Spinal cord (tissue), 10 donors: Measurements from ENCODE around the gene DDB1. TPM values are rescaled to one million over a fixed set of nuclear protein-coding genes. Genes with fewer than 3 reads are reported as not detected.

Source experiments
- DNase-seq, 6 donors: peaks; one replicate each; pipeline versions ENCODE4 v3.0.0 to v3.0.0-alpha.2; 2013 to 2015; ENCODE audit warnings: low spot score in 6 of 6, low read depth in 4 of 6
- H3K27ac ChIP-seq: one replicate; pipeline ENCODE4 v1.5.1; 2013; ENCODE audit warnings: low read depth, low read length, control low read depth
- H3K27me3 ChIP-seq: one replicate; pipeline ENCODE4 v1.6.1; 2013; ENCODE audit warnings: low read length; ENCODE audit not compliant: control insufficient read depth, insufficient read depth
- H3K36me3 ChIP-seq: one replicate; pipeline ENCODE4 v1.6.1; 2013; ENCODE audit warnings: low read length; ENCODE audit not compliant: control insufficient read depth, insufficient read depth
- H3K4me1 ChIP-seq: one replicate; pipeline ENCODE4 v1.6.1; 2013; ENCODE audit warnings: low read length; ENCODE audit not compliant: control insufficient read depth, insufficient read depth
- H3K4me3 ChIP-seq: one replicate; pipeline ENCODE4 v1.5.1; 2013; ENCODE audit warnings: low read depth, low read length, control low read depth
- H3K9me3 ChIP-seq: one replicate; pipeline ENCODE4 v1.6.1; 2013; ENCODE audit warnings: low read length; ENCODE audit not compliant: control insufficient read depth, insufficient read depth
- WGBS: methylation state at CpG from one replicate; pipeline ENCODE4 v1.1.5; 2013; ENCODE audit warnings: missing lambda C conversion rate; ENCODE audit not compliant: insufficient coverage; 5-methylcytosine and 5-hydroxymethylcytosine counted together
- polyA plus RNA-seq, 2 donors: library from polyadenylated mRNA; unstranded; fragments of 120-200 nt; gene quantifications; one replicate each; pipeline ENCODE4 v1.2.1, GENCODE V29; 2013; ENCODE audit not compliant: insufficient read length in 2 of 2
- total RNA-seq, 2 donors: library from RNA; depleted of rRNA in 1 of 2; stranded (reverse); fragments of 120-200 nt in 1 of 2; fragments of >200 nt in 1 of 2; gene quantifications; one replicate each; pipeline versions ENCODE4 v1.2.3 to v1.2.4, GENCODE V29; 2013 to 2014
- donor health status: healthy.

DDB1 gene
- total and polyA plus RNA-seq, 4 donors: 162 to 254 (median 177) TPM

DNA sequence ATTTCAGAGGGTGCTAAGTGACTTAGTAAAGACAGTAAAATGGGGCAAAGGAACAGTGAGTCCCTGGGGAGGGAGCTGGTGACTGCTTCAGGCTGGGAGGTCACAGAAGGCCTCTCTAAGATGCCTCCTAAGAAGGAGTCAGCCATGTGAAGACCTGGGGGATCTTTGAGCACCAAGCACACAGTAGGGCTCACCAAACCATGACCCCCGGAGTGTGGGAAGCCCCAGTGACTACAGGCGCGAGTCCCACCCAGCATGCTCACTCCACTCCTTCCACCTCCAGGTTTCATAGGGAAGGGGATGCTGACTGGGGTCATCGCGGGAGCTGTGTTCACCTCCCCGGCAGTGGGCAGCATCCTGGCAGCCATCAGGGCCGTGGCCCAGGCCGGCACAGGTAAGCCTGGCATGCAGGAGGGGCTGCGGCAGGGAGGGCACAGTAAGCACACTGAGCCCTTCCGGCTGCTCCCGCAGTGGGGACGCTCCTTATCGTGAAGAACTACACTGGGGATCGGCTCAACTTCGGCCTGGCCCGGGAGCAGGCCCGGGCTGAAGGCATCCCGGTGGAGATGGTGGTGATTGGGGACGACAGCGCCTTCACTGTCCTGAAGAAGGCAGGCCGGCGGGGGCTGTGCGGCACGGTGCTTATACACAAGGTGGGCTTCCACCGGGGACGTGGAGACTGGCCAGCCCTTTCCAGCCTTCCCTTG, 6.0 kb upstream of the DDB1 start:
- H3K9me3 ChIP-seq: no peaks in the 10 kb centered on the region
- no peak overlapping the region for H3K4me3 ChIP-seq
- no peak overlapping the region for H3K27ac ChIP-seq
- H3K27me3 ChIP-seq: no peaks in the 10 kb centered on the region
- peaks cover 38% of the 10 kb centered on the region for H3K36me3 ChIP-seq
- WGBS: 95% methylated on average over 23 of the region's 26 CpGs
- no peak for DNase-seq
- H3K4me1 ChIP-seq: peaks cover 14% of the 10 kb centered on the region

DNA sequence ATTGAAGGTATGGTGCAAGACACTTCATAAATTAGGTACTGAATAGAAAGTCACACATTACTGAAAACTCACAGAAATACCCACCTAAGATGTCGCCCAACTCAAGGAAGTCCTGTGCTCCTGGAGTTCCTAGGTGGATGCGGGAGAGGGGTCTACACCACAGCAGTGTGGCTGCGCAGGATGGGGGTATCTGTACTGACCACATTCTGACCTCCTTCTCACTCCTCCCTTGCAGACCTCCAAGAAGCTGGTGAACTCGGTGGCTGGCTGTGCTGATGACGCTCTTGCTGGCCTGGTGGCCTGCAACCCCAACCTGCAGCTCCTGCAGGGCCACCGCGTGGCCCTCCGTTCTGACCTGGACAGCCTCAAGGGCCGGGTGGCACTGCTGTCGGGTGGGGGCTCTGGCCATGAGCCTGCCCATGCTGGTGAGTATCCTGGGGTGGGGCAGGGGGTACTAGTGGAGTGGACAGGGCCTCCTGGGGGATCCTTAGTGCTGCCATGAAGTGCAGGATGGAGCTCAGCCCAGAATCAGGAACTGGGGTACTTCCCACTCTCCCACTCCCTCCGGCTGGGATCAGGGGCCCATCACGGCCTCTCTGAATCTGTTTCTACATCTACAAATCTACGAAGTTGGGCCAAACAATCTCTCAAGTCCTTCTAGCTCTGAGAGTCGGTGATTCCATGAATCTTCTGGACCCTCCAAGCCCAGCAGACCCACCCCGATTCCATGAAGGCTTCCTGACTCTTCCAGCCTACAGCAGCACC, 5.0 kb upstream of the DDB1 start:
- Histone ChIP-seq H3K27ac (no peak overlapping the region), H3K36me3 (peaks cover 29% of the 10 kb centered on the region), H3K27me3 (no peaks in the 10 kb centered on the region), H3K4me3 (no peak overlapping the region), H3K4me1 (peaks cover 21% of the 10 kb centered on the region), H3K9me3 (no peaks in the 10 kb centered on the region)
- no peak for DNase-seq
- 92% methylated on average over 15 of the region's 15 CpGs for WGBS

DNA sequence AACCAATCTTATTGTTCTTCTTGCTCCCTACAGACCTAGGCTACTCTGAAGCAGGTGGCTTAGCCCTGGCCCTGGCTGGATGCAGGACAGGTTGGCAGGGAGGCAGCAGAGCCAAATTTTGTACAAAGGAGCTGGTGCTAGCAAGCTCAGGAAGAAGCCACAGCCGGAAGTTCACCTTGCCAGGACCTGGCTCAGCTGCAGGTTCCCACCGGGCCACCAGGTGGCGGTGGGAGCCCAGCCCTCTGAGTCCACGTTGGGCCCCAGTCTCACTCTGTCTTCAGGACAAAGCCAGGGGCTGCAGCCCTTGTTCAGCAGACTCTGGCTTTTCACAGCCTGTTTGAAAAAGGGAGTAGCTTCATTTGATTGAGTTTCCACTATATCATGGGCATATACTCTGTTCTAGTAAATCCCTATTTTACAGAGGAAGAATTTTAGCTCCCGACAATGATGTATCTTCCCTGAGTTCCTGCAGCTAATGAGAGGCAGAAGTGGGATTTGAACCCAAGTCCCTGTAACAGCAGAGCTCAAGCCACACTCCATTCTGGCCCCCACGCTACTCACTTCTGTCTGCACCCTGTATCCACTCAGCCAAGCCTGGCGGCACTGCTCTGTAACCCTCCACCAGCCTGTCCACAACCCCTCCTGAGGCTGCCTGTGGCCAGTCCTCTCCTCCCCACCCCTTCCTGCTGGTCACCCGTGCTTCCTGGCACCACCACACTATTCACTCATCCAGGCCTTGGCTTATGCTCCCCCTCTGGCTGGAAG, 3.4 kb upstream of the DDB1 start:
- no peaks in the 10 kb centered on the region for H3K9me3 ChIP-seq
- H3K27ac ChIP-seq: no peak overlapping the region
- H3K4me3 ChIP-seq: no peak overlapping the region
- H3K27me3 ChIP-seq: no peaks in the 10 kb centered on the region
- DNase-seq: peak; percentile 50 to 94 (median 61)
- H3K36me3 ChIP-seq: peaks cover 18% of the 10 kb centered on the region
- WGBS: 24% methylated on average over 7 of the region's 8 CpGs
- peaks cover 24% of the 10 kb centered on the region for H3K4me1 ChIP-seq

DNA sequence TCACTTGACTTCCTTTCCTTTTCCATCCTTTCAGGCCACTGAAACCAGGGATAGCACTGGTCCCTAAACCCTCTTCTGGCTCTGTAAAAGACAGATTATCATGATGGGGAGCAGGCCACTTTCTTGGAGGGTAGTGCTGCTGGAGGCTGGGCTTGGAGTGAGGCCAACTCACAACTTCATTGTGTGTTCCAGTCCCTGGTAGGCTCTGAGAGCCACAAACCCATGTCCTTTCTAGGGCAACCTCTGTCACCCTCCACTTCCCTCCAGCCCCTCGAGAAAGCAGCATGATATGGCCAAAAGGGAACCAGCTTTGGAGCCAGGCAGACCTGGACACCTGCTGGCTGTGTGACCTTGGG, 2.4 kb upstream of the DDB1 start:
- no peak overlapping the region for H3K27ac ChIP-seq
- no peaks in the 10 kb centered on the region for H3K27me3 ChIP-seq
- peaks cover 29% of the 10 kb centered on the region for H3K4me1 ChIP-seq
- no peak overlapping the region for H3K4me3 ChIP-seq
- H3K9me3 ChIP-seq: no peaks in the 10 kb centered on the region
- no peak for DNase-seq
- peaks cover 14% of the 10 kb centered on the region for H3K36me3 ChIP-seq
- no CpG with 5 or more reads among the region's 1 CpG for WGBS

DNA sequence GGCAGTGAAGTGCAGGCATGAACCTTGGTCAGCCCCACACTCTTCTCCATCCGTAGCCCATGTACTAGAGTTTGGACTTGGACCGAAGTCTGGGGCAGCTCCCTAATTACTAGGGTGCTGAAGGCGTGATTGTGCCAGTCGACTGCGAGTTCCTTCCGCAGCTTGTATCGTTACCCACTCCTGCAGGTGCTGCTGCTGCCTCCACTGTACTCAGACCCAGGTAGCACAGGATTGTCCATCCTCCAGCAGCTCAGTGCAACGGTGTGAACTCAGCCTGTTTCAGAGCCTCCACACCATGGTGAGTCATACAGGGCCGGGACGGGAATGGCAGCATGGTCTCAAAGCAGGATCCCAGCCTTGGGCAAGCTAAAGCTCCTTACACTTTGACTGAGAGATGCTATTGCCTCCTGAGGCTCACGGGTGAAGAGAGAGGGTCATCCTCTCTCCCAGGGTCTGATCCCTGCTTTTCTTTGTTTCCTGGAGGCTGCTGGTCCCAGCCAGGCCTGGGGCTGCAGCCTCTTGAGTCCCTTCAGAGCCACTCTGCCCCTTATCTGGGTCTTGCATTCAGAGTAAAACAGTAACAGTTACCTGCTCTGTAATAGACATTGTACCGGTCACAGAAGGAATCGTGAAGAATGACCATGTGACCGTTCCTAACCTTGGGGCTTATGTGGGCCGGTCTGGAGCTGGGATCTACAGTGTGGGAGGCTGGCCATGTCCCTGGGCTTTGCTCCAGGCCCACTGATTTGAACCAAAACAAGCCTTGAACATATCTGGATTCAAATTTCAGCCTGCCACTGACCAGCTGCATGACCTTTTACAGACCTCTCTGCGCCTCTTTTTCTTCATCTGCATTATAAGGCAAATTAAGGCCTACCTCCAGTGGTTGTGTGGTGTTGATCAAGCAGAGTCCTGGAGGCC, 1.8 kb upstream of the DDB1 start:
- 94% methylated on average over 15 of the region's 16 CpGs for WGBS
- Histone ChIP-seq H3K27ac (no peak overlapping the region), H3K36me3 (peaks cover 14% of the 10 kb centered on the region), H3K4me3 (no peak overlapping the region), H3K27me3 (no peaks in the 10 kb centered on the region), H3K9me3 (no peaks in the 10 kb centered on the region), H3K4me1 (peaks cover 29% of the 10 kb centered on the region)
- no peak for DNase-seq

DNA sequence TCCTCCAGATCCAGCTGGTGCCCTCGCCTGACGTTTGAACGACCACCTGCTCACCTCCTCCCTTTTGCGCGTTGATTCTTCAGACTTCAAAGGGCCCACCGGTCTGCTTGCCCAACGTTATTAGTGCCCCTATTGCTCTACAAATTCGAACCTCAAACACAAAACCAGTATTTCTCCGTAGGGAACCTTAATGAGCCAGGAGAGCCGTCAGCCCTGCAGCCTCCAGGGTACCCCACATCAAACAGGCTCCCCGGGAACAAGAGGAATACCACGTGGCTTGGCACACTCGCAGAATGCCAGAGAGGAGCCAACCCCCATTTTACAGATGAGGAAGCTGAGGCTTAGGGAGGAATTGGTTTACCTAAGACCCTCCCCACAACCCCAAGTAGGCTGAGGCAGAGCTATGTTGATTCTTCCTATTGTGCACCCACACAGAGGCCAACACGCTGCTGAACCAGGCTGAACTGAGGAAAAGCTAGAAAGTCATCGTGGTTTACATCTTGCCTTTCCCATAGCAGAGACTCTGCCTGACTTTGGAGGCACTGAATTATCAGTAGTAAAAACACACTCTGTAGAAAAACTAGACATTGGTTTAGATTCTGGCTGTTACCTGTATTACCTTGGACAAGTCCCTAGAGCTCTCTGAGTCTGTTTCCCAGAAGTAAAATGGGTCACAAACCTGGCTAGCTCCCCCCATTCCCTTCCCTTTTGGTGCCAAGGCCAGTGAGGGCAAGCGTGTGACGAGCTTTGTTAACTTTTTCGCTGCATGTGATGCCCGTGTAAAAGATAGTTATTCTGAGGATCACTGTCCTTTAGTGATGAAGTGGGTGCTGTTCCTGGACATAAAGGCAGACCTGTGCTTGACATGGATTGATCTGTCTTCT, 887 bp upstream of the DDB1 start:
- DNase-seq: no peak
- Histone ChIP-seq H3K27ac (peak overlapping the region; percentile 92), H3K4me3 (peak overlapping the region; percentile 90), H3K27me3 (no peaks in the 10 kb centered on the region), H3K4me1 (peaks cover 29% of the 10 kb centered on the region), H3K9me3 (no peaks in the 10 kb centered on the region), H3K36me3 (peaks cover 11% of the 10 kb centered on the region)
- WGBS: 7% methylated on average over 11 of the region's 19 CpGs

DNA sequence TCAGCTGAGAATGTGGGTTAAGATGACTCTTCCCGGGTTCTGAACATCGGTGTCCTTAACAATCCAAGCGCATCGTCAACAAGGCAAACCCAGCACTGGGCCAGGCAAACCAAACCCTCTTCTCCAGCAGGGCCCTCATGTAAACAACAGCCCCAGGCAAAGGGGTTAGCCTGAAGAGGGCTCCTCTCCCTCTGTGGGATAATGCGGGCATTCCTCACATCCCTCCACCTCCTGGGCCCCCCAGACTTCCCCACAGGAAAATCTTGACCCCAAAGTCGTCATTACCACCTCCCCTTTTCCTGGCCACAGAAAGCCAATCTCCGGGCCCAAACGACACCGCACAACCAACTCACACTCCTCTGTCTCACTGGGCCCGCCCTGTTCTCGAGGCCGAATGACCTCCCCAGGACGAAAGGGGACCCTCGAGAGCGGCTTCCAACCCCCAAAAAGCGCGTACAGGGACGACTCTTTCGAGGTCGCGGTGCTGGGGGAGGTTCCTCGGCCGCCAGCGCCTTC, 566 bp downstream of the DDB1 start:
- peaks cover 29% of the 10 kb centered on the region for H3K4me1 ChIP-seq
- peak overlapping the region; percentile 90 for H3K4me3 ChIP-seq
- H3K9me3 ChIP-seq: no peaks in the 10 kb centered on the region
- no peaks in the 10 kb centered on the region for H3K27me3 ChIP-seq
- peaks cover 10% of the 10 kb centered on the region for H3K36me3 ChIP-seq
- peak overlapping the region; percentile 92 for H3K27ac ChIP-seq
- DNase-seq: no peak
- 2% methylated on average over 24 of the region's 24 CpGs for WGBS

DNA sequence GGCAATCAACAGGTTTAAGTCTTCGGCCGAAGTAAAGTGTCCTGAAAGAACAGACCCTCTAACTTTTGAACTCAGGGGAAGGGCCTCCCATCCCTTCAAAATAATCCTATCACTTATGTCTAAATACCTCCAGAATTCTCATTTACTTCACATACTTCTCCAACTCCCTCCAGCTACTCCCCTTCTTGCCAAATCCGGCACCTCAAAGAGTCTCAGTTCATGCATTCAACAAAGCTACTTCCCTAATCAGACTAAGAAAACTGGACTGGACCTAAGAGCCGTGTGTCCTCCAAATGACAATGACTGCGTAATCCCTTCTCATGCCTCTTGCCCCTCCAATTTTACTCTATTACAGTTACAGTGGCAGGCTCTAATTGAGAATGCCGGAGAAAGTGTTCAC, 1.3 kb downstream of the DDB1 start:
- 76% methylated on average over 6 of the region's 6 CpGs for WGBS
- Histone ChIP-seq H3K4me3 (peak overlapping the region; percentile 90), H3K36me3 (peaks cover 16% of the 10 kb centered on the region), H3K27ac (no peak overlapping the region), H3K27me3 (no peaks in the 10 kb centered on the region), H3K4me1 (peaks cover 25% of the 10 kb centered on the region), H3K9me3 (no peaks in the 10 kb centered on the region)
- DNase-seq: no peak
